HG02870 (cell line): ENCODE results near the gene TACR1.
"Not testable (repeated sequence)": the region's sequence is repeated elsewhere in the genome, so short reads cannot be mapped to it uniquely, and the experiment has no call there.

Experiments used
- ATAC-seq: cut with Tn5 transposase; IDR thresholded peaks from one replicate; pipeline ENCODE4 v1.9.1; 2021; ENCODE audit warnings: mild to moderate bottlenecking, moderate library complexity; ENCODE audit not compliant: unreplicated experiment

TACR1 gene

GRCh38 chr2:75147884-75148283, 51.4 kb downstream of the TACR1 start:
- not testable (repeated sequence) for ATAC-seq

- no peak for ATAC-seq
Observed at GRCh38 chr2:75146606-75147332, 52.6 kb downstream of the TACR1 start.

- ATAC-seq = not testable (repeated sequence)
Observed at GRCh38 chr2:75146221-75146605, 53.1 kb downstream of the TACR1 start.

- no peak for ATAC-seq
Observed at GRCh38 chr2:75142081-75142480, 57.2 kb downstream of the TACR1 start.

- no peak for ATAC-seq
Observed at GRCh38 chr2:75140288-75140687, 59.0 kb downstream of the TACR1 start.

- ATAC-seq = no peak
Observed at GRCh38 chr2:75139171-75139570, 60.1 kb downstream of the TACR1 start.

GRCh38 chr2:75138528-75138927, 60.8 kb downstream of the TACR1 start:
- ATAC-seq = no peak

GRCh38 chr2:75135776-75136400, 63.4 kb downstream of the TACR1 start:
- no peak for ATAC-seq

GRCh38 chr2:75134860-75135259, 64.5 kb downstream of the TACR1 start:
- no peak for ATAC-seq

GRCh38 chr2:75133621-75134570, 65.4 kb downstream of the TACR1 start:
- ATAC-seq = no peak

GRCh38 chr2:75130171-75130570, 69.1 kb downstream of the TACR1 start:
- no peak for ATAC-seq

- ATAC-seq = no peak
Observed at GRCh38 chr2:75123876-75124275, 75.4 kb downstream of the TACR1 start.

GRCh38 chr2:75113231-75113869, 86.0 kb downstream of the TACR1 start:
- ATAC-seq = no peak

- no peak for ATAC-seq
Observed at GRCh38 chr2:75108937-75109482, 90.3 kb downstream of the TACR1 start.

GRCh38 chr2:75102011-75102410, 97.3 kb downstream of the TACR1 start:
- no peak for ATAC-seq

GRCh38 chr2:75100801-75101151, 98.5 kb downstream of the TACR1 start:
- ATAC-seq = no peak

GRCh38 chr2:75100011-75100800, 99.1 kb downstream of the TACR1 start:
- no peak for ATAC-seq

GRCh38 chr2:75099521-75099922, 99.8 kb downstream of the TACR1 start:
- ATAC-seq = no peak

GRCh38 chr2:75098856-75099255, 100.5 kb downstream of the TACR1 start:
- no peak for ATAC-seq

GRCh38 chr2:75097831-75098230, 101.5 kb downstream of the TACR1 start:
- no peak for ATAC-seq
